Measurements from ENCODE around the gene PAPPA2.
"Not testable (repeated sequence)": the region's sequence is repeated elsewhere in the genome, so short reads cannot be mapped to it uniquely, and the experiment has no call there.

Gene PAPPA2

DNA sequence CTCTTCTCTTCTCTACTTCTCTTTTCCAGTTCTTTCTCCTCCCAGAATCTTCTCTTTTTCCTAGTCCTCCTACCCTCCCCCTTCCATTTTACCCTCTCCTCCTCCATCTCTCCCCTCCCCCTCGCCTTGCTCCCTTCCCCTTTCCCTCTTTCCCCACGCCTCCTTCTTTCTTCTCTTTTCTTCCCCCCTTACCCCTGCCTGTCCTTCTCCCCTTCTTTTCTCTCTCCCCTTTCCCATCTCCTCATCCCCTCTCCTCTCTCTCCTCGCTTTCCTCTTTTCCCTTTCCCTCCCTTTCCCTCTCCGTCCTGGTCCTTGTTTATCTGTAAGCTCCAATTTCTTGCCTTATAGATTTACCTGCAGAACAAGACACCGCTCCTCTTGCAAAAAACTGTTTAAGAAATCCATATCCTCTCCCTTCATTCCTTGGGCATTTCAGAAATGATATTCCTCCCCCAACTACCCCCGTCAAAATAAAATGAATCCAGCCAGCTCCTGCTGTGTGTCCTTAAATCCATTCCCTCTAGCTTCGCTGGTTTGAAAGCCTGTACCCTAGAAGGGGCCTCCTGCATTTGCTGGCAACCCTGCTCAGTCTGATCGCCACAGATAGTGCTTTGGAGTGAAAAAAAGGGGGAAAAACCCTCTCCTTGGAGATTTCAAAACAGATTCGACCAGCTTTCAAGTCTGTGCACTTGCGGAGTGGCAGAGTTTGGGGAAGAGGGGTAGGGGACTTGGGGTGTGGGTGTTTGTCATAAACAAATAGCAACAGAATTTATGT, 89.4 kb downstream of the PAPPA2 start:
- no peak for DNase-seq (ENCODE audit: low read depth in 2 of 2, low spot score in 1 of 2)

DNA sequence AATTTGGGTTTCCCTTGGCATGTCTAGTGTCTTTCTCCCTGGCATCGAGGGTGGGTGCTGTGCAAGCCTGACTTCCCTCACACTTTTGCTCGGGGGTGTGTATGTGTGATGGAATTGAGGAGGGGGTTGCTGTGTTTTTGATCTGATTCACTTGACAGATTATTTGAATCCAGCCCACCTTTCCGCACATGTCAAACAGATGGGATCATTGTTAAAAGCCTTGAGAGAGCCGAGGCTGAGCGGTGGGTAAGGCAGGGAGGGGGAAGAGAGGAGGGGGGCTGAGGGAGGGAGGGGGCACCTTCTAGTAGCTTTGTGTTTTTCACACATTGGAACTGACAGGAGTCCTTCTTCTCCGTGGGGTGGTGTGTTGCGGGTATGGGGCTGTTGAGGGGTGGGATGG, 90.0 kb downstream of the PAPPA2 start:
- no peak for DNase-seq (ENCODE audit: low read depth in 2 of 2, low spot score in 1 of 2)

DNA sequence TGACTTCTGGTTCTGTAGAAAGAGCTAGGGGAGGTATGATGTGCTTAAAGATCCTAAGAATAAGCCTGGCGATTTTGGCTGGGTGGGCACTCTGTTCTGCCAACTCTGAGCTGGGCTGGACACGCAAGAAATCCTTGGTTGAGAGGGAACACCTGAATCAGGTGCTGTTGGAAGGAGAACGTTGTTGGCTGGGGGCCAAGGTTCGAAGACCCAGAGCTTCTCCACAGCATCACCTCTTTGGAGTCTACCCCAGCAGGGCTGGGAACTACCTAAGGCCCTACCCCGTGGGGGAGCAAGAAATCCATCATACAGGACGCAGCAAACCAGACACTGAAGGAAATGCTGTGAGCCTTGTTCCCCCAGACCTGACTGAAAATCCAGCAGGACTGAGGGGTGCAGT, 93.3 kb downstream of the PAPPA2 start:
- DNase-seq (ENCODE audit: low read depth in 2 of 2, low spot score in 1 of 2), result no peak

DNA sequence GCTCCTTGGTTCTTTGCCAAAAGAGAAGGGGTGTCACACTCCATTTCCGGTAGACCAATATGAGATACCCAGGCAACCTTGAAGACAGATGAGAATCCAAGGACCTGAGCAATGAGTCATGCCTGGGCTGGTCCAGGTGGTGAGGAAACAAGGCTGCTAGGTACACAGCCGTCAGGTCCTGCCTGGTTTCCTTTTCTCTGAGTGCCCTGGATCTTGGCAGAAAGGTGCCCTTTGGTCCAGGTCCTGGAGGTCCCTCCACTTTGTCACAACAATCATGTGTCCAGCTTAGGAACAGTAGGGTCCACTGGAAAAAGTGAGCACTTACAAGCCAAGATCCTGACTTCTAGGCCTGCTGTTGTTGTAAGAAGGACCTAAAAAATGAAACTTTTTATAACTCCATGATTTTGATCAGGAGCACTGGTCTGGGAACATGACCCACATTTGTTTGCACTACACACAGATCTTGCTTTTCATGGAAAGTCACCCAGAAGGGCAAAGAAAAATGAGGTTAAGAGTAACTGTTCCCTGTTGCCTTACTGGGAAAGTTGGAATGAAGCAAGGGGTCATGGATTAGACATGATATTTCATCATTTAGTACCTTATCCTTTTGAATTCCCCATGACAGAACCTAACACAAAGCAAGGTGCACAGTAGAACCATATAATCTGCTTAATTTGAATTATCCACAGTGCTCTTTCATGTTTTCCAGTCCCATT, 94.7 kb downstream of the PAPPA2 start:
- DNase-seq (ENCODE audit: low read depth in 2 of 2, low spot score in 1 of 2), result no peak

DNA sequence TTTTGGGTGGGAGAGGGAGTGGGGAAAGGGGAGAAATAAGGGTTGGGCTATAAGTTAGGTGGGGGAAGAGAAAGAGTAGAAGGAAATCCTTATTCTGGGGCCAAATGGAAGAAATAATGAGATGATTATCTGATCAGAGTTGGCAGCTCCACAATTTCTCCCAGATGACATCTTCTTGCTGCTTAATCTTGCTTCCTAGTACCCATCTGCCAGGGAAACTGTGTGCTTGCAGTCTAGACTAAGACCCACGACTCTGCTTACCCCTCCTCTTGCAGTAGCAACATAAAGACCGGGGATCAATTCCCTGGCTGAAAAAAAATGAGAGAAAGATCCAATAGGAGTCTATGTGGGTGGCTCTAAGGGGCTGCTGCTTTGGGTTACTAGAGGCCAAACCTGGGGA, 95.6 kb downstream of the PAPPA2 start:
- no peak for DNase-seq (ENCODE audit: low read depth in 2 of 2, low spot score in 1 of 2)

DNA sequence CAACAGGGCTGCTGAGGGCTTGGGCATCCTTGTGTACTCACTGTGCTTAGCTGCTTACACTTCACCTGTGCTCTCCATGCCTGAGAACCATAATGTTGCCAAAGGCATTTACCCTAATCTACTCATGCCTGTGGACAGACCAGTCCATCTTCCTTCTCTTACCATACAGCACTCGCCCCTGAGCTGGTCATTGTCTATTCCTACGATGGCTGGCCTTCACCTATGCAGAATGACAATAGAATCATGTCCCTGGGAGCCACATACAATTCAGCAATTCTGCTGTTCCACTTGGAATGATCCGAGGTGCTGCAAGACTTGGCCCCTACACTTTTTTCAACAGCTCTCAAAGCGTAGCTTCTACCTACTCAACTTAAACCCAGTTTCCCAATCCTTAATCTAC, 96.5 kb downstream of the PAPPA2 start:
- no peak for DNase-seq (ENCODE audit: low read depth in 2 of 2, low spot score in 1 of 2)

DNA sequence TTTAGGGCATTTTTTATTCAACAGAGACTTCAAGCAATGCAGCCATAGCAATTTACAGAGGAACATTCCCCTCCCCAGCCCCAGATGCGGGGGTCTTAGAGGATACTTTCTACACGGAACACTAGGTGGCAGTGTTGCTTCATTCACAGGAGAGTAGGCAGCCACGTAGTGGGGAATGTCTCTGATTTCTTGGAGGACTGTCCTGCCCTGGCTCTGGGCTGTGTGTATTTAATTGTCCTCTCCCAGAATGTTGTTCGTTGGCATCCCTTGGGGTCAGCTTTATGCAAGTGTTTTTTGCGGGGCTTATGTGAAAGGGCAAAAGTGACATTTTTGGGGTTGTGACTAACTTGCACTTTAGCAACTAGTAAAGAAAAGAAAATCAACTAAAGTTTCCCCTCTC, 96.9 kb downstream of the PAPPA2 start:
- DNase-seq (ENCODE audit: low read depth in 2 of 2, low spot score in 1 of 2), result no peak

DNA sequence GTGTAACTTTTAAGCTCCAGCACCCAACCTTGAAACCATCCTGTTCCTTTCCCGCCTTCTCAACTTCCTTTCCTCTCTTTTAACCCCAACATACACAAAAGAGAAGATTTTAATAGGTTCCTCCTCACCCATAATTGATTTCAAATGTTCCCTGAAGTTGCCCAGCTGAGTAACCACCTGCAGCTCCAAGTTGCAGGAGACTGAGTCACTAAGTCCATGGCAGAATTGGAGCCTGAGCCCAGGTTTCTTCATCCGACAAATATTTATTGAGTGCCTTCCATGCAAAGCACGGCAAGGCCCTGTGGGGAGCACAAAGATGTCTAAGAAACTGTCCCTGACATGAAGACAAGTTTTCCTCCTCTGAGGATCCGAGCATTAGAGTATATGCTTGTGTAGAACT, 97.7 kb downstream of the PAPPA2 start:
- DNase-seq (ENCODE audit: low read depth in 2 of 2, low spot score in 1 of 2), result no peak

DNA sequence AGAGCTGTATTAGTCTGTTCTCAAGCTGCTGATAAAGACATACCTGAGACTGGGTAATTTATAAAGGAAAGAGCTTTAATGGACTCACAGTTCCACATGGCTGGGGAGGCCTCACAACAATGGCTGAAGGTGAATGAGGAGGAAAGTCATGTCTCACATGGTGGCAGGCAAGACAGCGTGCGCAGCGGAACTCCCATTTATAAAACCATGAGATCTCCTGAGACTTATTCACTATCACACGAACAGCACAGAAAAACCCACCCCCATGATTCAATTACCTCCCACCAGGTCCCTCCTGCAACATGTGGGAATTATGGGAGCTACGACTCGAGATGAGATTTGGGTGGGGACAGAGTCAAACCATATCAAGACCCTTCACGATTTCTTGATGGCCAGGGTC, 98.8 kb downstream of the PAPPA2 start:
- not testable (repeated sequence) for DNase-seq (ENCODE audit: low read depth in 2 of 2, low spot score in 1 of 2)

DNA sequence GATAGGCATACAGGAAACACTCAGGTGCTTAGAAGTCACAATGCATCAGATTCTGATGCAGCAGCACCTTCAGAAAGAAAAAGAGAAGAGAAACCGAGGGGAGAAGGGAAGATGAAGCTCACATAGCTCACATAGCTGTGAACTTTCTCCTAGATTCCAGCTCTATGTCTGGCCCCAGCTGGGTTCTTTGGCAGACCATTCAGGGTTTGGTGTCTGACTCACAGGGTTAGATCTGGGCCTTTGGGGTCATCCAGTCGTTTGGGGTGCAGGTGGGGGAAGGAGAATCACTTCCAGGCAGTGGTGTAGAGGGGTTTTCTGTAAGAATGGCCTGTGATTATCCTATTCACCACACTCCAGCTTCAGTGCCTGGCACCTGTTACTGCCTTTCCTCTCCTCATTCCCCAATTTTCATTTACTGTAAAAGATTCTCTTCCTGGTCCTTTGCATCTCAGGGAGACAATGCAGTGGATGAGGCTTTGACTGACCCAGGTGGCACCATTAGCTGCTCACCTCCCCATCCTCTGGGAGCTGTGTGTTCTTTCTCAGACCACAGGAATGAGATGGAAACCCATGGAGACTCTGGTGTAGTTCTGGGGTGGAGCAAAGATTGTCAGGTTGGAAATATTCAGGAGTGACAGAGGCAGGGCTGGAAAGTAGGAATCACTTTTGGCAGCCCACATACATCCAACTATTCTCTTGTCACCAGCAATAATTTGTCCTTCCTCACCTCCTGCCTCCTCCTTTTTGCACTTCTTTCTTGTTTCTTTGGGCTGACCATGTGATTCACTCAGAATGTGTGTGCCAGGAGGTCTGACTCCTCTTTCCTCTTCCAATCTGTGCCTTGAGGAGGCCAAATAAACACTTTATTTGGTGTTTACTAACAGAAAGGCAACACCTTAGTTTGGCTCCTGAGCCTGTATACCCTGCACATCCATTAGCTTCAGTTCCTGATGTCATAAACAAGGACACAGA, 103.3 kb downstream of the PAPPA2 start:
- DNase-seq (ENCODE audit: low read depth in 2 of 2, low spot score in 1 of 2), result no peak

DNA sequence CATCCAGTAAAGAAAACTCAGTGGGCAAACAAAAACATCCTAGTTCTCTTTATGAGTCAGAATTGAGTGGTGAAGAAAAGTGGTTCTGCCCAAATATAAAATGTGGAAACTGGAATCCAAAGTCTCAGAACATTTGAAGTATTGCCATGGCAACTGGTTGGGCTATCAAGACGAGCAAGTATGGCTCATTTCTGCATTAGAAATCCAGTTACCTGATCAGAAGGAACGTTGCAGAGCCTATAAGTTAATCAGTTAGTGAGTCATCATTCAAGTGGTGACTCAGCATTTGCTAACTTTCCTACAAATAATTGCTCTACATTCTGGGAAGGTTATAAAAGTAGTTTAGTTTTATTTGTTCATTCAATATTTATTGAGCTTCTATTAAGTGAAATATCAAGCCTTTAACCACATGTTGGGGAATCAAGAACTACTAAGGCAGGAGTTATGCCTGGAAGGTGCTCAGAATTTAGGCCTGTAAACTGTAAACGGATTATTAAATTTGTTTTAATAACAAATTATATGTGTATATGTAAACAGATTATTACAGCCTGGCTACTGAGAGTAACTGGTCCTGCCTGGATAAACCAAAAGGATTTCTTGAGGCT, 104.3 kb downstream of the PAPPA2 start:
- DNase-seq (ENCODE audit: low read depth in 2 of 2, low spot score in 1 of 2), result no peak

DNA sequence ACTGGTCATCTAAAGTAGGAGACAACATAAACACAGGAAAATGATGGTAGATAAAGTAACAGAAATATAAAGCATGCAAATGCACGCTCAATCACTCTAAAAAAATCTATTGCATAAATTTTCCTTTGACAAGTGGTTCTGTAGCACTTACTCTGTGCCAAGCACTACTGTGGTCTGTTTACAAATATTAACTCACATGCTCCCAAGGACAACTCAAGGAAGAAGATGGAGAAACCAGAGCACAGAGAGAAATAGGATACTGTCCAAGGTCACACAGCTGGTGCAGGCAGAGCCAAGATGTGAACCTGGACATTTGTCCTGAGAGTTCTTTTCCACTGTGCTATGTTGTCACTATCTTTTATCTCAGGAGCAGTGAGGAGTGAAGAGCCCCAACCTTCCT, 105.2 kb downstream of the PAPPA2 start:
- no peak for DNase-seq (ENCODE audit: low read depth in 2 of 2, low spot score in 1 of 2)

DNA sequence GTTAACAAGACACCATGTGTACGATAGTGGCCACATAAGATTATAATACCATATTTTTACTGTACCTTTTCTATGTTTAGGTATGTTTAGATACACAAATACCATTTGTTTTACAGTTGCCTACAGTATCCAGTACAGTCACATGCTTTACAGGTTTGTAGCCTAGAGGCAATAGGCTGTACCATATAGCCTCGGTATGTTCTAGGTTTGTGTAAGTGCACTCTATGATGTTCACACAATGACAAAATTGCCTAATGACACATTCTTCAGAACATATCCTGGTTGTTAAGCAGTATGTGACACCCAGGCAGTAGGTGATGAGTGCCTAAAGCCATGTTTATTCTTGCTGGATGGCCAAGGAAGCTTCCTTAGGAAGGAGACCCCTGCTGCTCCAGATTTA, 111.8 kb downstream of the PAPPA2 start:
- no peak for DNase-seq (ENCODE audit: low read depth in 2 of 2, low spot score in 1 of 2)

DNA sequence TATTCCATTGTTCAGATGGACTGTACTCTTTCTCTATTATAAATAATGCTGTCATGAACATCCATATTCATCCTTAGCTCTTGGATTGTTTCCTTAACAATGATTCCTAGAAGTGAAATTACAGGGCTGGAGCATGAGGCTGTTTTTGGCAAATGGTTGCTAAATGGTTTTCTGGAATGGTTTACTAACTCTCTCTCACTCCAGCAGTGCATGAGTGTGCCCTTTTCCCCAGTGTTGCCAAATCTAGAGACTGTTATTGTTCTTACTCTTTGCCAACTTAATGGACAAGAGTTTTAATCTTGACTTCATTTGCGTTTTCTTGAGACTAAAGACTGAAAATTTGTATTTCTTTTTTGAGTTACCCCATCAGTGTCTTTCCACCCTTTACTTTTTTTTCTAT, 113.0 kb downstream of the PAPPA2 start:
- DNase-seq (ENCODE audit: low read depth in 2 of 2, low spot score in 1 of 2), result no peak

DNA sequence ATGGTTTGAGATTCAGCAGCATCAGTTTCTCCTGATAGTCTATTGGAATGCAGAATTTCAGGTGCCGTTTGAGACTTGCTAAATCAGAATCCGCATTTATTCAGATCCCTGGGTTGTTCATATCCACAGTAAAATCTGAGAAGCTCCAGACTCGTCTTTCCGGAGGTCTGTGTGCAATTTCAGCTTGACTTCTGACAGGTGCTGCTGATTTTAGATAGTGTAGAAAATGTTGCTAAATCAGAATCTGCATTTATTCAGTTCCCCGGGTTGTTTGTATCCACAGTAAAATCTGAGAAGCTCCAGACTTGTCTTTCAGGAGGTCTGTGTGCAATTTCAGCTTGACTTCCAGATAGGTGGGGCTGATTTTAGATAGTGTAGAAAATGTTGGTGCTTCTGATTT, 113.7 kb downstream of the PAPPA2 start:
- DNase-seq (ENCODE audit: low read depth in 2 of 2, low spot score in 1 of 2), result no peak

DNA sequence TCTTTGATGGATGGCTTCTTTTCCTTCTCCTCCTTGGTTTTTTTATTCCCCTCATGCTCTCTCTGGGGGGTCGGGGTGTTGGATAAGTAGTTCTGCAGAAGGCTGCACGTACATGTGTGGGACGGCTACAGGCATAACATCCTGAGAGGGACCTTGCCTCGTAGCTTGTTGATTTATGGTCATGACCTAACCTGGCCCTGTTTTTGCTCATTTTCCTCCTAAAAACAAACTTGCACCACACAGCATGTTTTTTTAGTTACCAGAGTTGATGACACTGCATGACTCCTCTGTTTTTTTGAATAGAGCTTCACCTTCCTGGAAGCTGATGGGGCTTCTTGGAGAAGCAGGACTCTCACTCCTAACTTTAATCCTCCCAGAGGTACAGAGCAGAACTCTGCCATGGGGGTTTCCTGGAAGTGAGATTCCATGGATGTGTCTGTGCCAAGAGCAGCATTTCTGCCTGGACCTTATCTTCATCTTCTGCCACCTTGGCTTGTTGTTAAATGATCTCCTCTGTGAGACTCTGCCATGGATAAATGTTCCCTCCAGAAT, 114.7 kb downstream of the PAPPA2 start:
- DNase-seq (ENCODE audit: low read depth in 2 of 2, low spot score in 1 of 2), result no peak

DNA sequence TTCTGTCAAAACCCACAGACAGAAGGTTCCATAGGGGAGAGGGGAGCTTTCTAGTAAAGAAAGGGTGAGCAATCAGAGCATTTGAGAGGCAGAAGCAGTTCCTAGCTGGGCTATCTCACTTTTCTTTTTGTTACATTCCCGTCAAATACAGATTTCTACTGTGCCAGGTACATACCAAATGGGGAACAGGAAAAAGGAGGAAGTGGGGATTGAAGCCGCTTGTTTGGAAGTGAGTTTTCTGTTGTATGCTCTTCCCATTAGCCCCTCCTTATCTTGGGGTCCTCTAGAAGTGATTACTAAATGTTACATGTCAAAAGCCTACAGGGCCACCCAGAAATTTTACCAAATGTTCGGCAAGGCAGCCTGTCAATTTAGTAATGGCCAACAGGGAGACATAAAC, 116.1 kb downstream of the PAPPA2 start:
- no peak for DNase-seq (ENCODE audit: low read depth in 2 of 2, low spot score in 1 of 2)

DNA sequence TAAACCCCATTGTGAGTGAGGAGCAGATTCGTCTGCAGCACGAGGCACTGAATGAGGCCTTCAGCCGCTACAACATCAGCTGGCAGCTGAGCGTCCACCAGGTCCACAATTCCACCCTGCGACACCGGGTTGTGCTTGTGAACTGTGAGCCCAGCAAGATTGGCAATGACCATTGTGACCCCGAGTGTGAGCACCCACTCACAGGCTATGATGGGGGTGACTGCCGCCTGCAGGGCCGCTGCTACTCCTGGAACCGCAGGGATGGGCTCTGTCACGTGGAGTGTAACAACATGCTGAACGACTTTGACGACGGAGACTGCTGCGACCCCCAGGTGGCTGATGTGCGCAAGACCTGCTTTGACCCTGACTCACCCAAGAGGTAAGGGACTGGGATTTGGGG, 132.2 kb downstream of the PAPPA2 start:
- DNase-seq (ENCODE audit: low read depth in 2 of 2, low spot score in 1 of 2), result no peak

DNA sequence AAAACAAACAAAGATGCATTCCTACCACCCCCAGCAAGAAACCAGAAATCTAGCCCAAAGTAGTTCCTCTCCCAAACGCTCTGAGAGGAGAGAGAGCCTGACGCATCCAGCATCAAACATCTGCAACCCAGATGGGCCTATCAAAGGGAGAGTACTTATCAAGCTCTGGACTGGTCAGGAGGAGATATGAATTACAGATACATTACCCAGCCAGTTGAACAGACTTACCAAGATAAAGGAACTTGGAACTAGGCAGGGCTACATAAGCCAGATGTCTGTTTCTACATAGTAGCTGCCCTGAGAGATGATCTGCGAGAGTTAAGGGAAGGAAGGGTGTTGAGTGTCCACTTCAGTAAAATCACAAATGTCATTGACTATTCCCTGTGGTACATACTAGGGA, 138.4 kb downstream of the PAPPA2 start:
- DNase-seq (ENCODE audit: low read depth in 2 of 2, low spot score in 1 of 2), result no peak

DNA sequence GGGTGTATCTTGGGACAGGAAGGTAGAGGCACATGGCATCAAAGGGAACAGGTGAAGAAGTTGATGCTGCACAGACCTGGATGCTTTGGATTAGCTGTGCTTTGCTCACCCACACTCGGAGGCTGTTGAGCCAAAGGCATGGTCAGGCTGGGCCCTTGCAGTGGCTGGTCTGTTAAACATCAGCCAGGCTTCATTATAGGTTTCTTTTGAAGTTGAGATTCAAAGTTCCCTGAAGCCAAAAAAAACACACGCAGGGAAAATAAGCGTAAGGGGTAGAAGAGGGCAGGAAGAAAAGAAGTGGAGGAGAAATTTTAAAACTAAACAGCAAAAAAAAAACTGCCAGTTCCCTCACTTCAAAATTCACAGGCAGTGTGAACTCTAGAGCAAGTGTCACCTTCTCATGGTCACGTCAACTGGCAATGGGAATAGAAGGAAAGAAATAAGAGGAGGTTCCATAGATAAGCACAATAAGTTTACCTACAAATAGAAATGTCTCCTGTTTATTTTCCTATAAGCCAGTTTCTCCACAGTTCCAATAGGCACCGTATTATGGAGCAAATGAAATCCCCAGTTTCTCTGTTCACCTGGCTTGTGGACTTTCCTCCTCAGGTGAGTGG, 139.5 kb downstream of the PAPPA2 start:
- DNase-seq (ENCODE audit: low read depth in 2 of 2, low spot score in 1 of 2), result no peak

DNA sequence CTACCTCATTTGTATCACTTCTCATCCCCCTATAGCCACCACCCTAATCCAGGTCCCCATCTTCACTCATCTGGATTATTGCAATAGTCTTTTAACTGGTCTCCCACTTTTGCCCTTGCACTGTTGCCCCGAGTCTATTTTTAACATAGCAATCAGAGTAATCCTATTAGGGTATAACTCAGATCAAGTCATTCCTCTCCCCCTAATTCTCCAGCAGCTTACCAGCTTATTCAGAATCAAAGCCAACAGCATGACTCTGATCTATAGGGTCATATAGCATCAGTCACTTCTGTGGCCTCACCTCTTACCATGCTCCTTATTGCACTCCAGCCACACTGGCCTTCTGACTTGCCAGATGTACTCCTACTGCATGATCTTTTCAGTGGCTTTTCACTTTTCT, 140.7 kb downstream of the PAPPA2 start:
- DNase-seq (ENCODE audit: low read depth in 2 of 2, low spot score in 1 of 2), result no peak

All from stimulated activated CD8-positive, alpha-beta memory T cell treated with anti-CD3 and anti-CD28 coated beads, Interleukin-4, amount 100 ng/mL, for 4 hours (primary cell).